HepG2 (cell line): ENCODE results near the gene WWC1. TPM values are rescaled to one million over a fixed set of nuclear protein-coding genes. Genes with fewer than 3 reads are reported as not detected.

Experiments used
- ATAC-seq: fragments of 200-7000 bp; cut with Tn5 transposase; 3 replicates; pipeline ENCODE4 v1.9.1; 2020; ENCODE audit warnings: mild to moderate bottlenecking, moderate library complexity
- BruUV-seq: library from RNA; stranded (reverse); fragments of 400-500 nt; replicated peaks from 2 replicates; lab custom pipeline; 2021; lab: Mats Ljungman, UMichigan
- CTCF ChIA-PET: fragments of 300-600 bp; formaldehyde crosslinking; extraction: SDS; loops from one replicate; lab custom pipeline; 2021; ENCODE audit warnings: low total read pairs, inconsistent platforms, low intra/inter-chr PET ratio; lab: Yijun Ruan, JAX
- POLR2A ChIA-PET: fragments of 350-600 bp; sonication (Branson Sonifier 250); formaldehyde crosslinking; loops from one replicate; lab custom pipeline; 2020; ENCODE audit warnings: antibody characterized with exemption, inconsistent platforms; lab: Yijun Ruan, JAX
- DNase-seq: peaks from one replicate; pipeline ENCODE4 v3.0.0-alpha.2; 2015; ENCODE audit warnings: low spot score
- FAIRE-seq: peaks from 3 replicates; lab custom pipeline; 2011; peaks lifted over from hg19 to GRCh38; lab: Jason Lieb, UNC
- H2AFZ ChIP-seq: one replicate; pipeline ENCODE4 v1.6.1; 2011; ENCODE audit warnings: low read length, inconsistent platforms
- H3K27ac ChIP-seq: fragments of 300-600 bp; 3 replicates; pipeline ENCODE4 v1.8.0; 2011; ENCODE audit warnings: mixed run types, mild to moderate bottlenecking, mixed read lengths, low read length, inconsistent platforms; ENCODE audit not compliant: insufficient read depth; ENCODE audit errors: extremely low read length
- H3K27me3 ChIP-seq, 2 experiments: fragments of 200-600 bp in 1 of 2; 2 replicates in 1 of 2; 3 replicates in 1 of 2; pipeline versions ENCODE4 v1.6.0 to v1.8.0; 2011; ENCODE audit warnings: low read length in 2 of 2, mild to moderate bottlenecking in 2 of 2, moderate library complexity in 2 of 2, inconsistent platforms in 1 of 2; ENCODE audit not compliant: insufficient read depth in 2 of 2, control insufficient read depth in 1 of 2
- H3K36me3 ChIP-seq, 2 experiments: fragments of 200-600 bp in 1 of 2; replicated peaks in 1 of 2; 2 replicates in 1 of 2; 3 replicates in 1 of 2; pipeline versions ENCODE4 v1.5.1 to v1.8.0; 2011; ENCODE audit warnings: low read length in 2 of 2, inconsistent platforms in 1 of 2; ENCODE audit not compliant: insufficient read depth in 2 of 2, control insufficient read depth in 1 of 2
- H3K4me1 ChIP-seq: 2 replicates; pipeline ENCODE4 v1.5.1; 2012; ENCODE audit warnings: low read length, inconsistent platforms; ENCODE audit not compliant: insufficient read depth
- H3K4me2 ChIP-seq: 2 replicates; pipeline ENCODE4 v1.6.0; 2011; ENCODE audit warnings: low read depth, low read length, inconsistent platforms
- H3K4me3 ChIP-seq, 3 experiments: fragments of 200-600 bp in 1 of 3; sonication (generic), shearing (Covaris generic) in 1 of 3; replicated peaks in 1 of 3; 2 replicates each; pipeline ENCODE4 v1.5.1; 2011 to 2016; ENCODE audit warnings: low read length in 3 of 3, inconsistent platforms in 2 of 3, low read depth in 2 of 3, mild to moderate bottlenecking in 2 of 3, control low read depth in 1 of 3, mixed read lengths in 1 of 3; ENCODE audit not compliant: insufficient read depth in 1 of 3
- H3K79me2 ChIP-seq: one replicate; pipeline ENCODE4 v1.6.1; 2011; ENCODE audit warnings: low read length, inconsistent platforms; ENCODE audit not compliant: insufficient read depth
- H3K9ac ChIP-seq: 2 replicates; pipeline ENCODE4 v1.6.0; 2011; ENCODE audit warnings: mild to moderate bottlenecking, low read depth, low read length, inconsistent platforms; ENCODE audit not compliant: insufficient read depth
- H3K9me3 ChIP-seq: 2 replicates; pipeline ENCODE4 v1.5.1; 2012; ENCODE audit warnings: mild to moderate bottlenecking, low read length
- H4K20me1 ChIP-seq: 2 replicates; pipeline ENCODE4 v1.6.0; 2011; ENCODE audit warnings: inconsistent platforms, mild to moderate bottlenecking, low read length, moderate library complexity; ENCODE audit not compliant: insufficient read depth
- CENPBD1 ChIP-seq: sonication (generic); formaldehyde crosslinking; IDR thresholded peaks from 2 replicates; pipeline ENCODE4 v1.8.0; 2022; ENCODE audit warnings: missing genetic modification reagents, low read depth, mild to moderate bottlenecking, borderline replicate concordance
- CENPX ChIP-seq: sonication (generic); formaldehyde crosslinking; IDR thresholded peaks from 2 replicates; pipeline ENCODE4 v1.9.0; 2021; ENCODE audit warnings: mild to moderate bottlenecking, missing genetic modification reagents, moderate library complexity
- DRAP1 ChIP-seq: IDR thresholded peaks from 2 replicates; pipeline ENCODE4 v1.6.1; 2016; ENCODE audit warnings: missing genetic modification reagents, missing compliant biosample characterization
- FOSL1 ChIP-seq: sonication (generic); formaldehyde crosslinking; IDR thresholded peaks from 2 replicates; pipeline ENCODE4 v1.9.0; 2021; ENCODE audit warnings: missing genetic modification reagents, borderline replicate concordance
- KDM1A ChIP-seq: IDR thresholded peaks from 2 replicates; pipeline ENCODE4 v1.6.1; 2016; ENCODE audit warnings: missing compliant biosample characterization
- NFKB2 ChIP-seq: sonication (generic); formaldehyde crosslinking; IDR thresholded peaks from 2 replicates; pipeline ENCODE4 v1.4.0; 2020; ENCODE audit warnings: missing genetic modification reagents, borderline replicate concordance
- UBTF ChIP-seq: sonication (generic); formaldehyde crosslinking; IDR thresholded peaks from 2 replicates; pipeline ENCODE4 v1.4.0; 2020; ENCODE audit warnings: mild to moderate bottlenecking, missing genetic modification reagents
- ZNF136 ChIP-seq: sonication (generic); formaldehyde crosslinking; IDR thresholded peaks from 2 replicates; pipeline ENCODE4 v1.8.1; 2022; ENCODE audit warnings: low read depth, mild to moderate bottlenecking, moderate library complexity, missing genetic modification reagents
- ZNF282 ChIP-seq: fragments of 450-650 bp; IDR thresholded peaks from 2 replicates; pipeline ENCODE4 v1.6.1; 2018; ENCODE audit not compliant: partially characterized antibody
- ZNF589 ChIP-seq: sonication (generic); formaldehyde crosslinking; conservative IDR thresholded peaks from 2 replicates; pipeline ENCODE4 v1.8.0; 2022; ENCODE audit warnings: mild to moderate bottlenecking, moderate library complexity, missing genetic modification reagents
- ZNF710 ChIP-seq: sonication (generic); formaldehyde crosslinking; IDR thresholded peaks from 2 replicates; pipeline ENCODE4 v1.5.0; 2020; ENCODE audit warnings: mild to moderate bottlenecking, missing genetic modification reagents, borderline replicate concordance
- ZNF781 ChIP-seq: sonication (generic); formaldehyde crosslinking; IDR thresholded peaks from 2 replicates; pipeline ENCODE4 v1.5.1; 2020; ENCODE audit warnings: borderline replicate concordance, mild to moderate bottlenecking, missing genetic modification reagents; ENCODE audit errors: not compliant biosample characterization
- ZNF891 ChIP-seq: sonication (generic); formaldehyde crosslinking; IDR thresholded peaks from 2 replicates; pipeline ENCODE4 v1.5.0; 2020; ENCODE audit warnings: mild to moderate bottlenecking, missing genetic modification reagents
- WGBS: methylation state at CpG from one replicate; pipeline ENCODE4 v1.1.6; 2017; ENCODE audit warnings: low lambda C conversion rate; 5-methylcytosine and 5-hydroxymethylcytosine counted together
- in situ Hi-C: cut with HindIII; loops from 2 replicates; pipeline ENCODE4 v1.10.0; 2017; ENCODE audit warnings: low pct_unique_long_range_greater_than_20kb; ENCODE audit not compliant: extremely low pct_ligation_motif_present
- intact Hi-C: fragments of 100-400 bp; cut with micrococcal nuclease; formaldehyde crosslinking; loops from one replicate; pipeline ENCODE4 v1.10.0; 2022; ENCODE audit not compliant: unreplicated experiment
- polyA plus RNA-seq, 8 experiments: library from polyadenylated mRNA; depleted of rRNA in 3 of 8; stranded (reverse) in 7 of 8; unstranded in 1 of 8; fragments of >200 nt; fragmentation: Illumina TruSeq in 4 of 8; extraction: Trizol in 4 of 8; gene quantifications; 2 replicates each; pipeline versions ENCODE4 v1.2.1 to v1.2.3, GENCODE V29; 2011 to 2016; ENCODE audit warnings: low read depth in 4 of 8, missing spikeins in 1 of 8, mixed read lengths in 1 of 8; ENCODE audit not compliant: insufficient read depth in 1 of 8
- total RNA-seq, 5 experiments: library from RNA; depleted of rRNA; stranded (reverse); fragments of >200 nt; fragmentation: Illumina TruSeq; extraction: Trizol; gene quantifications; 2 replicates each; pipeline ENCODE4 v1.2.3, GENCODE V29; 2016; ENCODE audit warnings: low read depth in 1 of 5

WWC1 gene
- total and polyA plus RNA-seq, 2 of the 13 experiments (the other 11 are each of a cell fraction or from before 2014, with no cell fraction given) = 8.3 to 17.9 TPM

GRCh38 chr5:168327019-168327421, 35.6 kb downstream of the WWC1 start:
- Histone ChIP-seq H3K79me2 (peaks cover 9% of the 10 kb centered on the region), H3K9ac (no peak overlapping the region), H3K9me3 (no peaks in the 10 kb centered on the region), H3K36me3 (no peaks in the 10 kb centered on the region; a peak in 1 of 5 replicates), H3K27ac (no peak overlapping the region), H4K20me1 (no peaks in the 10 kb centered on the region), H3K4me2 (no peak overlapping the region), H3K4me1 (peaks cover 37% of the 10 kb centered on the region), H3K27me3 (no peaks in the 10 kb centered on the region), H3K4me3 (no peak overlapping the region), H2AFZ (no peak overlapping the region)
- WGBS = 97% methylated on average over 3 of the region's 3 CpGs
- CTCF ChIA-PET = no interaction called here
- ATAC-seq (no peak), DNase-seq (no peak), FAIRE-seq (no peak)
- no TSS peak for BruUV-seq
- POLR2A ChIA-PET = interaction anchor here (0.8 kb wide), 1 partner anchor 12 kb away, joined by 4 read pairs; no protein-coding TSS in a partner anchor
- intact Hi-C loops (loop anchor here (5.0 kb wide), 1 partner anchor 35 kb away; the partner anchor contains the start of gene WWC1), in situ Hi-C loops (no loop called here)
- TF ChIP-seq ZNF710 (CRISPR knock-in tag) = no peak
- TF ChIP-seq ZNF891 = no peak

GRCh38 chr5:168327451-168327850, 36.0 kb downstream of the WWC1 start:
- ChIA-PET POLR2A (interaction anchor here (0.8 kb wide), 1 partner anchor 13 kb away, joined by 4 read pairs; no protein-coding TSS in a partner anchor), CTCF (no interaction called here)
- Histone ChIP-seq H3K27ac (no peak overlapping the region), H3K4me2 (no peak overlapping the region), H3K9me3 (no peaks in the 10 kb centered on the region), H3K36me3 (no peaks in the 10 kb centered on the region; a peak in 1 of 5 replicates), H3K4me3 (no peak overlapping the region), H3K27me3 (no peaks in the 10 kb centered on the region), H4K20me1 (no peaks in the 10 kb centered on the region), H3K79me2 (peaks cover 6% of the 10 kb centered on the region), H3K4me1 (peaks cover 37% of the 10 kb centered on the region), H2AFZ (no peak overlapping the region), H3K9ac (no peak overlapping the region)
- DNase-seq = no peak
- FAIRE-seq = no peak
- BruUV-seq = no TSS peak
- WGBS = 79% methylated on average over 2 of the region's 2 CpGs
- ATAC-seq = no peak
- in situ Hi-C loops = no loop called here
- intact Hi-C loops = loop anchor here (5.0 kb wide), 1 partner anchor 35 kb away; the partner anchor contains the start of gene WWC1
- no peak for TF ChIP-seq NFKB2
- TF ChIP-seq KDM1A (CRISPR knock-in tag) = no peak
- no peak for TF ChIP-seq FOSL1
- TF ChIP-seq CENPX (CRISPR knock-in tag) = no peak
- TF ChIP-seq CENPBD1 = no peak
- TF ChIP-seq ZNF136 (CRISPR knock-in tag) = no peak
- TF ChIP-seq ZNF589 = no peak
- TF ChIP-seq DRAP1 (CRISPR knock-in tag) = no peak
- no peak for TF ChIP-seq UBTF (CRISPR knock-in tag)
- no peak for TF ChIP-seq ZNF282
- TF ChIP-seq ZNF781 (CRISPR knock-in tag) = no peak
